ENCODE results near the gene DSTN. TPM values are rescaled to one million over a fixed set of nuclear protein-coding genes. Genes with fewer than 3 reads are reported as not detected.

The DSTN gene
- total and polyA plus RNA-seq, 9 donors: 162 to 1,033 (median 324) TPM

GRCh38 chr20:17530716-17531664, 38.9 kb upstream of the DSTN start, which contains the start of gene BFSP1:
Gene BFSP1, minus strand, starts transcription at chr20:17531379. Its CDS starts 50 bp downstream, at chr20:17531329.
- intact Hi-C loops (cut with DNase I): loop anchor here in 2 of 4 donors (10.0 kb wide), 2 partner anchors 364 to 464 kb away; no protein-coding TSS in a partner anchor
- Histone ChIP-seq H3K4me1 (ENCODE audit: insufficient read depth) (peaks cover 3% of the 10 kb centered on the region), H3K27me3 (no peaks in the 10 kb centered on the region), H3K27ac (peak within 1 kb of the TSS; percentile 56 to 67), H3K9me3 (no peaks in the 10 kb centered on the region), H3K36me3 (no peaks in the 10 kb centered on the region), H3K4me3 (peak within 1 kb of the TSS; percentile 55)
- TF ChIP-seq CTCF (IDR thresholded peaks at IDR 0.05) (no peak), EP300 (IDR thresholded peaks at IDR 0.05) (no peak), POLR2A (IDR thresholded peaks at IDR 0.05) (no peak)
- DNase-seq: peak; percentile 39 to 80 (median 73)
- 1 to 2% (median 1%) methylated on average over 64 to 111 of the region's 111 CpGs for WGBS, 3 donors

GRCh38 chr20:17531665-17532025, 38.2 kb upstream of the DSTN start:
- Histone ChIP-seq H3K27me3 (no peaks in the 10 kb centered on the region), H3K4me1 (ENCODE audit: insufficient read depth) (peaks cover 3% of the 10 kb centered on the region), H3K36me3 (no peaks in the 10 kb centered on the region), H3K4me3 (peak overlapping the region; percentile 55), H3K9me3 (no peaks in the 10 kb centered on the region), H3K27ac (peak overlapping the region in 1 of 2 donors; percentile 67)
- intact Hi-C loops (cut with DNase I): loop anchor here in 2 of 4 donors (10.0 kb wide), 2 partner anchors 363 to 463 kb away; no protein-coding TSS in a partner anchor
- 68 to 81% (median 71%) methylated on average over 5 of the region's 5 CpGs for WGBS, 3 donors
- no peak for DNase-seq
- TF ChIP-seq CTCF (IDR thresholded peaks at IDR 0.05) (no peak), POLR2A (IDR thresholded peaks at IDR 0.05) (no peak), EP300 (IDR thresholded peaks at IDR 0.05) (no peak)

DNA sequence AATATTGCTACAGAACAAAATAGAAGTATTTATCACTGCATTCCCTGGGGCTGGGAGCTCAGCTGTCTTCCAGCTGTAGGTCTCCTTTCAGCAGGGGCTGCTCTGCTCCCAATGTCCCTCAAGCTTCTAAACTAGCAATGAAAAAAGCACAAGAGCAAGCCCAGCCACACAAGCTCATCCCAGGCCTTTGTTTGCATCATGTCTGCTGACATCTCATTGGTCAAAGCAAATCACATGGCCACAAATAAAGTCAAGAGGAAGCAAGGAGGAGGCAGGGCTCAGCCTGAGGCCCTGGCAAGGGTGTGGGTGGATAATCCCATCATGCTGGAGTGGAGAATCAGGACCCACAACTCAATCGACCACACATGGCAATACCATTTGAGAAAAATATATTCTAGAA, 36.5 kb upstream of the DSTN start:
- Histone ChIP-seq H3K27ac (no peak overlapping the region), H3K27me3 (no peaks in the 10 kb centered on the region), H3K4me1 (ENCODE audit: insufficient read depth) (peaks cover 3% of the 10 kb centered on the region), H3K9me3 (no peaks in the 10 kb centered on the region), H3K36me3 (no peaks in the 10 kb centered on the region), H3K4me3 (no peak overlapping the region)
- TF ChIP-seq CTCF (IDR thresholded peaks at IDR 0.05) (no peak), POLR2A (IDR thresholded peaks at IDR 0.05) (no peak), EP300 (IDR thresholded peaks at IDR 0.05) (no peak)
- intact Hi-C loops (cut with DNase I): loop anchor here in 2 of 4 donors (10.0 kb wide), 2 partner anchors 361 to 461 kb away; no protein-coding TSS in a partner anchor
- WGBS, 3 donors: 47 to 63% (median 63%) methylated on average over 1 of the region's 1 CpG
- DNase-seq: no peak

- H3K9me3 ChIP-seq: no peaks in the 10 kb centered on the region
- WGBS, 3 donors: 92 to 95% (median 92%) methylated on average over 3 of the region's 3 CpGs
- H3K27ac ChIP-seq: no peak overlapping the region
- no peak overlapping the region for H3K4me3 ChIP-seq
- intact Hi-C loops (cut with DNase I): loop anchor here in 2 of 4 donors (10.0 kb wide), 2 partner anchors 361 to 461 kb away; no protein-coding TSS in a partner anchor
- TF ChIP-seq POLR2A (IDR thresholded peaks at IDR 0.05) (no peak), CTCF (IDR thresholded peaks at IDR 0.05) (no peak), EP300 (IDR thresholded peaks at IDR 0.05) (no peak)
- peaks cover 3% of the 10 kb centered on the region for H3K4me1 ChIP-seq (ENCODE audit: insufficient read depth)
- DNase-seq: no peak
- no peaks in the 10 kb centered on the region for H3K36me3 ChIP-seq
- H3K27me3 ChIP-seq: no peaks in the 10 kb centered on the region
Observed at GRCh38 chr20:17534077-17534476, 35.8 kb upstream of the DSTN start.
